Stomach (tissue), 9 donors: ENCODE results near the gene TENT5C. TPM values are rescaled to one million over a fixed set of nuclear protein-coding genes. Genes with fewer than 3 reads are reported as not detected.

Experiments used
- DNase-seq, 2 donors: peaks; one replicate each; pipeline versions ENCODE4 v3.0.0 to v3.0.0-alpha.2; 2013 to 2019
- H3K27ac ChIP-seq, 5 donors: fragments of 200-600 bp in 4 of 5; sonication (generic) in 4 of 5; one replicate each; pipeline ENCODE4 v1.5.1; 2013 to 2019; ENCODE audit warnings: mild to moderate bottlenecking in 1 of 5, moderate library complexity in 1 of 5
- H3K27me3 ChIP-seq, 3 donors: fragments of 200-600 bp; sonication (generic); one replicate each; pipeline ENCODE4 v1.5.1; 2017 to 2019; ENCODE audit warnings: mixed run types in 1 of 3
- H3K36me3 ChIP-seq, 4 donors: fragments of 200-600 bp; sonication (generic); 1 replicate in 3 of 4; 2 replicates in 1 of 4; pipeline ENCODE4 v1.5.1; 2016 to 2019
- H3K4me1 ChIP-seq, 4 donors: fragments of 200-600 bp; sonication (generic); one replicate each; pipeline ENCODE4 v1.5.1; 2016 to 2019
- H3K4me3 ChIP-seq, 4 donors: fragments of 200-600 bp; sonication (generic) in 3 of 4; one replicate each; pipeline ENCODE4 v1.5.1; 2016 to 2019; ENCODE audit warnings: mild to moderate bottlenecking in 1 of 4
- H3K9me3 ChIP-seq, 4 donors: fragments of 200-600 bp; sonication (generic); one replicate each; pipeline ENCODE4 v1.5.1; 2016 to 2019
- CTCF ChIP-seq, 7 experiments: fragments of 450-650 bp in 4 of 7; fragments of 200-600 bp in 3 of 7; sonication (generic) in 3 of 7; IDR thresholded peaks; one replicate each; pipeline ENCODE4 v1.5.1; 2016 to 2019; ENCODE audit warnings: antibody characterized with exemption in 7 of 7, control low read depth in 2 of 7, mild to moderate bottlenecking in 1 of 7
- EP300 ChIP-seq: sonication (generic); formaldehyde crosslinking; IDR thresholded peaks from one replicate; pipeline ENCODE4 v1.6.1; 2017; ENCODE audit warnings: antibody characterized with exemption
- POLR2A ChIP-seq, 4 donors: fragments of 450-650 bp; IDR thresholded peaks; one replicate each; pipeline ENCODE4 v1.6.1; 2016; ENCODE audit warnings: antibody characterized with exemption in 4 of 4, control low read depth in 2 of 4, mild to moderate bottlenecking in 1 of 4, moderate library complexity in 1 of 4
- POLR2AphosphoS5 ChIP-seq, 3 donors: sonication (generic); formaldehyde crosslinking; IDR thresholded peaks; one replicate each; pipeline ENCODE4 v1.6.1; 2016; ENCODE audit warnings: antibody characterized with exemption in 3 of 3
- WGBS, 5 donors: extraction: QIAGEN DNeasy Blood & Tissue Kit in 3 of 5; methylation state at CpG; one replicate each; pipeline versions ENCODE4 v1.1.5 to v1.1.7; 2013 to 2018; 5-methylcytosine and 5-hydroxymethylcytosine counted together
- intact Hi-C: fragments of 100-400 bp; cut with DNase I; formaldehyde crosslinking; loops from one replicate; pipeline ENCODE4 v1.15.1; 2023; ENCODE audit warnings: low total_unique reads
- polyA plus RNA-seq, 3 donors: library from polyadenylated mRNA; stranded (reverse); fragments of 200-250 nt; gene quantifications; one replicate each; pipeline ENCODE4 v1.2.3, GENCODE V29; 2013
- total RNA-seq, 5 donors: library from RNA; depleted of rRNA; stranded (reverse); fragments of >200 nt; gene quantifications; one replicate each; pipeline versions ENCODE4 v1.1.0 to v1.2.3, GENCODE V29; 2014 to 2016
- donor health status: healthy with polysubstance abuse.
- donor health status: Bipolar disorder and iron deficiency.
- donor health status: healthy.

The TENT5C gene
- total and polyA plus RNA-seq, 8 donors, result 6.0 to 28.1 (median 11.4) TPM

GRCh38 chr1:117580882-117581281, 25.0 kb upstream of the TENT5C start:
- TF ChIP-seq POLR2AphosphoS5 (IDR thresholded peaks at IDR 0.05) (no peak), CTCF (IDR thresholded peaks at IDR 0.05) (no peak), POLR2A (IDR thresholded peaks at IDR 0.05) (no peak), EP300 (no peak)
- 81 to 88% (median 83%) methylated on average over 2 of the region's 2 CpGs for WGBS, 5 donors
- Histone ChIP-seq H3K9me3 (no peaks in the 10 kb centered on the region), H3K4me1 (peaks cover 0 to 16% (median 9%) of the 10 kb centered on the region in 4 donors), H3K36me3 (no peaks in the 10 kb centered on the region), H3K27me3 (no peaks in the 10 kb centered on the region), H3K27ac (no peak overlapping the region), H3K4me3 (no peak overlapping the region)
- no peak for DNase-seq
- intact Hi-C loops, result no loop called here

- no peaks in the 10 kb centered on the region for H3K27me3 ChIP-seq
- H3K36me3 ChIP-seq, result no peaks in the 10 kb centered on the region
- no peak for DNase-seq
- H3K27ac ChIP-seq, result no peak overlapping the region
- H3K4me1 ChIP-seq, result peaks cover 0 to 13% (median 7%) of the 10 kb centered on the region in 4 donors
- no peak overlapping the region for H3K4me3 ChIP-seq
- 76 to 95% (median 86%) methylated on average over 9 to 10 of the region's 10 CpGs for WGBS, 5 donors
- intact Hi-C loops, result no loop called here
- no peak for TF ChIP-seq CTCF (IDR thresholded peaks at IDR 0.05)
- TF ChIP-seq EP300, result no peak
- TF ChIP-seq POLR2AphosphoS5 (IDR thresholded peaks at IDR 0.05), result no peak
- no peak for TF ChIP-seq POLR2A (IDR thresholded peaks at IDR 0.05)
- H3K9me3 ChIP-seq, result no peaks in the 10 kb centered on the region
Observed at GRCh38 chr1:117581391-117581943, 24.4 kb upstream of the TENT5C start.

- DNase-seq, result no peak
- Histone ChIP-seq H3K27me3 (no peaks in the 10 kb centered on the region), H3K4me3 (no peak overlapping the region), H3K9me3 (no peaks in the 10 kb centered on the region), H3K4me1 (peaks cover 0 to 10% (median 7%) of the 10 kb centered on the region in 4 donors), H3K27ac (no peak overlapping the region), H3K36me3 (no peaks in the 10 kb centered on the region)
- no peak for TF ChIP-seq CTCF (IDR thresholded peaks at IDR 0.05)
- no peak for TF ChIP-seq POLR2A (IDR thresholded peaks at IDR 0.05)
- no peak for TF ChIP-seq EP300
- no peak for TF ChIP-seq POLR2AphosphoS5 (IDR thresholded peaks at IDR 0.05)
- intact Hi-C loops, result no loop called here
- WGBS, 5 donors, result 33 to 94% (median 67%) methylated on average over 3 of the region's 3 CpGs
Observed at GRCh38 chr1:117582451-117582850, 23.4 kb upstream of the TENT5C start.

- DNase-seq, result no peak
- intact Hi-C loops, result no loop called here
- 92 to 99% (median 97%) methylated on average over 5 to 6 of the region's 6 CpGs for WGBS, 5 donors
- H3K27ac ChIP-seq, result no peak overlapping the region
- no peaks in the 10 kb centered on the region for H3K36me3 ChIP-seq
- H3K4me1 ChIP-seq, result peaks cover 0 to 10% (median 6%) of the 10 kb centered on the region in 4 donors
- TF ChIP-seq CTCF (IDR thresholded peaks at IDR 0.05) (no peak), EP300 (no peak), POLR2AphosphoS5 (IDR thresholded peaks at IDR 0.05) (no peak), POLR2A (IDR thresholded peaks at IDR 0.05) (no peak)
- no peaks in the 10 kb centered on the region for H3K9me3 ChIP-seq
- no peak overlapping the region for H3K4me3 ChIP-seq
- H3K27me3 ChIP-seq, result no peaks in the 10 kb centered on the region
Observed at GRCh38 chr1:117583247-117583646, 22.6 kb upstream of the TENT5C start.
